ENCODE data around the gene PPP2R2B.

PPP2R2B gene

DNA sequence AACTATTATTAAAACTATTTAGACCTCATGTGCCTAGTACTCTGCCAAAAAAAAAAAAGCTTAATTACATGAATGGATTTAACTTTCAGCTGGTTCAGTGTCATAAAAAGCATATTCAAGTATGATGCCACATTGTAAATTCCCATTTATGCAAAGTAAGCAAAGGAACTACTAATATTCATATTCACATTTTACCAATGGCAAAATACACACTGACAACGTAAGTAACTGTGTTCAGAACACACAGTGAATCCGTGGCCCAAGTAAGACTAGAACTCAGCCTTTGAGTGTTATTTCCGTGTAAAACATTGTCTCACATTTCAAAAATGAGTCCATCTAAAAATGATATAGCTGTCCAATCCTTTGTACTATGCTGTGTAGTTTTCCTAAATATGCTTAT lies 56.8 kb downstream of the PPP2R2B start:
- DNase-seq, result no peak

DNA sequence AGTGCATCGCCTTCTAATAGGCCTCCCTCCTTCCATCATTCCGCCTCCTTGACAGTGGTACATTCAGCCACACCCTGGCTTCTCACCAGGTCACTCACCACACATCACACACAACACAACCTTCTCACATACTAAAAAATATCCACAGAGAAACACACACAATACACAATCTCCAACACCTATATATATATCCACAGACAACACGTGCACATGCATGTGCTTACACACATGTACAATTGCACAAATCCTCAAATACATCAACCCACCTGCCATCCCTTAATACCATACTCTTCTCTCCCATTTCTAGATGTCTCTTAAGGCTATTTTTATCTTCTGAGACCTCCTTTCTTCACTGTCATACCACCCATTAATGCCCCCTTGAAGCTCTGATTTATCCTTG lies 57.6 kb downstream of the PPP2R2B start:
- no peak for DNase-seq

DNA sequence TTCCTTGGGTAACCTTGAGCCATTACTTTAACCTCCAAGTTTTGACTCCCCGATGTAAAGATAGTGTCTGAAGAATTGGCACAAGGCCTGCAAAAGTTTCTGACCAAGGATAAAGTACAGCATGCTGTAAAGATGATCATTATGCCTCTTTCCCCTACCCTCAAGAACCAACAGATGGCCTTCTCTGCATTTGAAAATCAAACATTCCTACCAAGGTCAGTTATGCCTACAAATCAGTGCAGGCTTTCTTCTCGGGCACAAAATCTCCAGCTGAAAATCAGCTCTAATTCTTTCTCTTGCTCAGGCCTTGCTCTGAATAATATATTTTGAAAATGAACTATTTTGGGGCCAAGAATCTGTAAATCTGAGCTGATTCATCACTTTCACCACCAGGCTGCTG lies 59.7 kb downstream of the PPP2R2B start:
- no peak for DNase-seq

DNA sequence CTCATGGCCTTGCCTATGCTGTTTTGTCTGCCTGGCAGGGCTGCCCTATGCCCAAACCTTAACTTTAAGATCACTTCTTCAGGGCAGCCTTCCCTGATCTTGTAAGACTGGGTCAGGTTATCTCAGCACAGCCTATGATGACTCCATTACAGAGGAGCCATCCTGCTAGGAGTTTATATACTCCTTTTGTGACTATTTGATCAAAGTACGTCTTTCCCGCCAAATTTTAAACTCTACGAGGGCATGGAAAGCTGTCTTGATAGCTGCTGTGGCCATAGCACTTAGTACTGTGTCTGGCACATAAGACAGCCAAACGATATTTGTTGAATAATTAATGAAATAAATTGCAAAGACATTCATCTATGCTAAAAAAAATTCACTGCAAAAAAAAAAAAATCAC lies 60.6 kb downstream of the PPP2R2B start:
- DNase-seq, result no peak

DNA sequence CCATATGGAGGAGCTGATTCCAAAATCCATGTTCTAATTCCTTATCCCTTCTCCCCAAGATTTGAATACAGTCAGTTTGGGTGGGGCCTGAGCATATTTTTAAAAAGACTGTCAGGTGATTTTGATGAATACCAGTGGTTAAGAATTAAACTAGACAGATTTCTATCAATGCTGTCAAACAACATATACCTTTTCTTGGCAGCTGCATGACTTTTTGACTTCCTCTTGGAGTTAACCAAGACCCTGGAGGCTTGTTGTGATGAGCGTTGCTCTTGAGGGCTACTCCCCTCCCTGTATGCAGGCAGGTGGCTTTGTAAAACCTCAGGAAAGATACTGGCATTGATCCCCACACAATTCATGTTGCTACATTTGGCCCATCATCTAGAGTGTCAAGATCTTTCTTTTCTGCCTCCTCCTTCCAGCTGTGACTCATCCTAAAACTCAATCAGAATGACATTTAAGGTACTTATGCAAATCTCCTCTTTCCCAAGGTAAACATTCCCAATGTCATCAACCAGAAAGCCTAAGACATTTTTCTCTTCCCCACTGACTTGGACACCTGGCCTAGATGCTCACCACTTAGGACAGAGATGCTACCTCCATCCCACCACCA lies 61.7 kb downstream of the PPP2R2B start:
- no peak for DNase-seq

DNA sequence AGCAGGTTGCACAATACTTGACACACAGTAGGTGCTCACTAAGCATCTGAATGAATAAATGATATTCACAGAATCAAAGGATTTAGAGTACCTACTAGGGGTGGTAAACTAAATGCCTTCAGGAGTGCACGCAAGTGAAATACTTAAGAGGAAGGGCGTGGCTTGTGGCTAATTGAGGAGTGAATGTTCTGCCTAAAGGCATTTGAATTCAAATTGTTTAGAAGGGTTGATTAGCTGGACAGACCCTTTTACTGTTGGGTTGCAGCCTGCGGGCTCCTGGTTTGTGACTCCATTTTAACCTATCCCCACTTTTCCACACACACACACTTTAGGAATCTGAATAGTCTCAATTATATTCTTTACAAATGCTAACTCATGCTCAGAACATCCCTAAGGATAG lies 63.1 kb downstream of the PPP2R2B start:
- DNase-seq, result no peak

DNA sequence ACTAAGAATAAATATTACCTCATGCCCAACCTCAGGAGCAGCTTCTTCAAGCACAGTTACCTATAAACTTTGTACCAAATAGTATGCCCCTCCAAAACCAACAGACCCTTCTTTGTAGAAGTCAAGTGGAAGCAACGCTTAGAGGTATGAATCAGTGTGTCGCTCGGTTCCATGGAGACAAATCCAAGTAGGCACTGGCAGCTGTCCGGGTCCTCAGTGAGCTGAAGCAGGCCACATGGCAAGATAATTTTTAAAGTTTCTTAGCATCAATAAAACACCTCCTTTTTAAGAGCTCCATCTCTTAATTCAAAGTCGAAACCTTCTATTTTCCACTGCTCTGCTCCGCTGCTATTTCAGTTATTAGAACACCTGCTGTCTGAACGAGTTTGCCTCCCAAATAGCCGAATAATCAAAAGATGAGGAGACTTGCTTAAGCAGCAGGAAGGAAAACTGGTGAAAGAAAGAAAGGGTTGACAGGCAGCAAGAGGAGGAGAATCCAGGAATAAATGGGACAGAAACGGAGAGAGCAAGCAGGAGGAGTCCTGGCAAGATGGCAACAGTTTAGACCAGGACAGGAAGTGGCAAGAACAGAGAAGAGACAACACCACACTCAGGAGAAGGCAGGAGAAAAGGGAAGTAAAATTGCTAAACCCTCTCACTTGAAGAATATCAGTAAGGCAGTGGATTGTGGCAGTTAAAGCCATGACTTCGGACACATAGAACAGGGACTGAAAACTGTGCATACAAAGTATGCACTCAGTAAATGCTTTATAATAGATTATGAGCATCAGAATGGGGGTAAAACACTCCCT lies 65.0 kb downstream of the PPP2R2B start:
- no peak for DNase-seq

DNA sequence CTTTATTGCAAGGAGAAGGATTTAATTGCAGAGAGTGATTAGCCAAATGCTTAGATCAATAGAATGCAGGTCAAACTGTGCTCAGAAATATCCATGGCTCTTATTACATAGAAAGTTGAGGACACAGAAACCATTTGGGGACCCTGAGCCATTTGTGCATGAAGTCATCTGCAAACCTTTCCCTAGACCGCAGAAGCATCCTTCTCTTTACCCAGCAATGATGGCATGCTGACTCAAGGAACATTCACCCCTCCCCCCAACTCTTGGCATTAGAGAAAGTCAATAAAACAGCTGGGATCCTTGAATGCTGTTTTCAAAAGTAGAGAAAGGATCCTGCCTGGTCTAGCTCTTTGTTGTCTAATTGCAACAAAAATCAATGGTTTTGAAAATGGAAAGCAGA lies 73.5 kb downstream of the PPP2R2B start:
- peak; percentile 25 for DNase-seq

DNA sequence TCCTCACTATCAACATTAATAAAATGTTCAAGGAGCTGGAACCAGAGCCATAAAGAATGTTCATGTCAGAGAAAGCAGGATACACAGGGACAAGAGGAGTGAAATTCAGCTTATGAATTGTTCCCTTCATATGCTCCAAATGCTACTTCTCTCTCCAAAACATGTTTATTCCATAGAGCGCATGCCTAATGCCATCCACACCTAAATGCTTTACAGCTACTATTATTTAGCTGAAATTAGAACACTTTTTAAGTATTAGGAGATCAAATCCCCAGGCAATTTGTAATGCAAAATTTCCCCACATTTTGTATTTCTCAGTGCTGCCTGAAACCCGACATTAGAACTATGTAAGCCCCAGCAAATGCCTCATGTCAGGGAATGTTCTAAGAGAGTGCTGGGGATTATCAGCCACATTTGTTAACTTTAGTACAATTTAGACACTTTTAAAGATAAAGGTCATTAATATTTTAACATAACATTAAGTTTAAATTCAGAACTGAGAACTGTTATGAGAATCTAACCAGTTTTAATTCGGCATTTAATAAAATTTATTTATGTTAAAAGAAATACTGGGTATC lies 75.5 kb downstream of the PPP2R2B start:
- no peak for DNase-seq

DNA sequence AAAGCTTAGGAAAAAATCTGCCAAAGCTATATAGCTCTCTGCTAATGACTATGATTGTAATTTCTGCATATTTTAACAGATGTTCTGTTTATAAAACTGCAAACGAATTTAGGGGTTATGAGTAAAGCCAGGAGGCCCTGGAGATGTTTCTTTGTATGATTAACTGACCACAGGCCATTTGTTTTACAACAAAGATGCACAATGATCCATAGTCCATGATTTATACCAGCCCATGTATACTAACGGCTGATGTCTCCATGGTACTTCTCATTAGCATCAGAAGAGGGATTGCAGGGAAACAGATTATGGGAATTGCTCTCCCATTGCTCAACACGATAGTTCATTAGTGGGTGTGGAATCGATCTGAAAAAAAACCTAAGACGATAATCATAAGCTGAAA lies 78.9 kb downstream of the PPP2R2B start:
- DNase-seq, result no peak

DNA sequence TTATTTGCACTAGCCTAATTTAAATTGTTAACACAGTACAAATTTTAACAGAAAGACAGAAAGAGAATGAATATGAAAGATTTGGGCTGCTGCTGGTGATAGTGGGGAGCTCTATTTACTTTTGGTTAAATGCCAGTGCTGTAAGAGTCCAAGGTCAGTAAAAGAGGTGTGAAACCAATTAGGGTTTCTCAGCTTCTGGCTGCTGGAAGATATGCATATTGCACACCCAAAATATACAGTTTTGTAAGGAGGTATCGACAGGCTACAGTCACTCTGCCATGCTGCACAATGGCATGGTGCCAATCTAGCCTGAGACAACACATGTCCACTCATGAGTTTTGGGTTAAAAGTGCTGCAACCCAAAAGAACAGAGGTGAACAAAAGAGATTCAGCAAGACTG lies 79.3 kb downstream of the PPP2R2B start:
- no peak for DNase-seq

DNA sequence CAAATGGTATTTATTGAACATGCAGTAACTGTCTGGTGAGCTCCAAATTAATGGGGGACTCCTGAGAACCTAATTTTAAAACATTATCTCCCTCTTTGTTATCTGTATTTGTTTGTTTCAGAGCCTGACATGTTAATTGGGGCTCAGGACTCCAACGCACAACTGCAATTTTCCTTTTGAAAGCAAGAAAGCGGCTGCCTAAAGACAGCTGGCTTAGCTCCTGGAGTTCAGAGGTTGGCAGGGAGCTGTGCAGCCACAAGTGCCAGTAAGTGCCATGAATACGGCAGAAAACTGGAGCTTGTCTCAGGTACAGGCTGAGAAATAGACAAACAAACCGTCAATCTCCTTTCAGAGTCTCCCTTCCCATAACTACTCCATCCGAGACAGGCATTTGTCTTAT lies 80.9 kb downstream of the PPP2R2B start:
- DNase-seq, result peak; percentile 40

DNA sequence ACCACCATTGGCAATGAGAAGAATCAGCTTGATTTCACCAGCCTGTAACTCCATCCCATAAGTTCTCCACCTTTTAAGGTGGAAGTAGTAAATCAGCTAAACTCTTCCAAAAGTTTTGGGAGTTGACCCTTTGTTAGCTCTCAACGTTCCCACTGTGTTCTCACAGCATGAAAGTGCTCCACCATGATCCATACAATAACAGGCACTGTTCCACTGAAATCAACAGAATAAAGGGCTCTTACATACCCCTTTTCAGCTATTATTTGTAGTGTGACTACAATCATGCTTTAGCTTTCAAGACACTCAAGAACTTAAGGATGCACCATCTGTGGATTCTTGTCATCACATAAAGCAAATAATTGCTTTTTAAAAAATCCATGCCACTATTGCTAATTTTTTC lies 81.6 kb downstream of the PPP2R2B start:
- DNase-seq, result no peak

DNA sequence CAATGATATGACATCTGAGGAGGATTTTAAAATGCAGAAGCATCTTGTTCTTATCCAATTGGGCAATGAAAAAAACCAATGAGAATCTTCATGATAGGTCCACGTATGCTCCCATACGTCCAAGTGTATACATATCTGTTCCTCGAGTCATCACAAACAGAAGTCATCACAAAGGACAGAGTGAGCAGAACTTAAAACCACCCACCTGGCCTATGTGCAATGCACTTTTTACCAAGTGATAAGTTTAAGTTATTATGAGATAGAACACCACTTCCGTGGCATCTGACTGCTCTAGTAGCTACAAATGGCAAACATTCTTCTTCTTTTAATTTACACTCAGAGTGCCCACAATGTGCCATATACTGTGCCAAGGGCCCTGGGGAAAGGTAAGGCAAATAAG lies 82.4 kb downstream of the PPP2R2B start:
- no peak for DNase-seq

DNA sequence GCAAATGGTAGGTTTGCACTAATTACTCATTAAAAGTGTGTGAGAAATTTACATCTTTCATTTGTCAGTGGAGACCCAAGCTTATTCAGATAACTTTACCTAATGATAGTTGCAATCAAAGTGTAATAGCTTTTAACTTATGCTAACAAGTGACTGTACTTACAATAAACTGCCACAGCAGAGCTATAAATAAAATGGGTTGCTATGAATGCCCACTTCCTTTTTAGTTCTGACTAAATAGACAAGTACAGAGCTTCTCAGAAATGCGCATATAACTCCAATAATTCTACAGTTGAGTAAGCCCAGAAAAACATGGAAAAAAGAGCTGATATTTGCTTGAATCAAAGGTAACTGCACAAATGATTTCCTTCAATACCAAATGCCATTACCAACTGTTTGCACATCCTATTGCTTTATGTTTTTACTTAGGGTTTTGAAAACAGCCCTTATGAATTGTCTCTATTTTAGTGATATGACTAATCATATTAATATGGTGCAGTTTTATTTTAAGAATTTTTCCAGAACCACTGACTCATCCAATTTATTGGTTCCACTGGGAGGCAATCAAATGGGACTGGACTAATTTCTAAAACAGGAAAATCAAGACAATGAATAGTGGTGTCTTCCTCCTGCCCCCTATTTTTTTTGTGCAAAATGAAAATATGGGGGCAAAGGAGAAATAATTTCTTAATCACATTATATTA lies 84.1 kb downstream of the PPP2R2B start:
- no peak for DNase-seq

DNA sequence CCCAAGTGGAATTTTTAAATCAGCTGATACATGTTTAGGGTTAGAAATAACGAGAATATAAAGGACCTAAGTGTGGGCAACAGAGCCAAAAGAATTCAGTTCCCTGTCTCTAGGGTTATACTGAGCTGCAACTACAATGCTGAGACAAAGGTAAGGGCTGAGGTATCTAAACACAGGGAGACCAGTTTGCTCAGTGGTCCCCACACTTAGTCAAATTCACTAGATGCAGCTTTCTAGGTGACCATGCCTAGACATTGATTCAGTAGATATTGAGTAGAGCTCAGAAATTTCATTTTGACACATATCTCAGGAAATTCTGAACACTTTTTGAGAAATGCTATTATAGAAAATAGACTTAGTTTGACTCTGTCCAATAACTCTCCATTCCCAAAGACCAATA lies 84.8 kb downstream of the PPP2R2B start:
- no peak for DNase-seq

DNA sequence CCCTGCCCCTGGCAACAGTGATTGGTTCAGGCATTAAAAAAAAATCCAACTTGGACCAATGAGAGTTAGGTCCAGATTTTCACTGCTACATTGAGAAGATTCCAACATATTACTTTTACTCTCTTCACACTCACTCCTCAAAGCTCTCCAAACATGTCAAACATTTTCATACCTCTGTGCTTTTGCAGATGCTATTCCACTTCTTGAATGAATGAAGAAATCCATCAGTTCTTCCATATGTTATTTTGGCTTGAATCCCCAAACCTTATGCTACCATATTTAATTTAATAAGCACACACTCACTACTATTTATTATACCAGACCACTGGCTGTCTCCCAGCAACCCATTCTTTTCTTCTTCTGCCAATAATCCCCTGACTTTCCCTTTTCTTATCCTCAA lies 87.1 kb downstream of the PPP2R2B start:
- no peak for DNase-seq

DNA sequence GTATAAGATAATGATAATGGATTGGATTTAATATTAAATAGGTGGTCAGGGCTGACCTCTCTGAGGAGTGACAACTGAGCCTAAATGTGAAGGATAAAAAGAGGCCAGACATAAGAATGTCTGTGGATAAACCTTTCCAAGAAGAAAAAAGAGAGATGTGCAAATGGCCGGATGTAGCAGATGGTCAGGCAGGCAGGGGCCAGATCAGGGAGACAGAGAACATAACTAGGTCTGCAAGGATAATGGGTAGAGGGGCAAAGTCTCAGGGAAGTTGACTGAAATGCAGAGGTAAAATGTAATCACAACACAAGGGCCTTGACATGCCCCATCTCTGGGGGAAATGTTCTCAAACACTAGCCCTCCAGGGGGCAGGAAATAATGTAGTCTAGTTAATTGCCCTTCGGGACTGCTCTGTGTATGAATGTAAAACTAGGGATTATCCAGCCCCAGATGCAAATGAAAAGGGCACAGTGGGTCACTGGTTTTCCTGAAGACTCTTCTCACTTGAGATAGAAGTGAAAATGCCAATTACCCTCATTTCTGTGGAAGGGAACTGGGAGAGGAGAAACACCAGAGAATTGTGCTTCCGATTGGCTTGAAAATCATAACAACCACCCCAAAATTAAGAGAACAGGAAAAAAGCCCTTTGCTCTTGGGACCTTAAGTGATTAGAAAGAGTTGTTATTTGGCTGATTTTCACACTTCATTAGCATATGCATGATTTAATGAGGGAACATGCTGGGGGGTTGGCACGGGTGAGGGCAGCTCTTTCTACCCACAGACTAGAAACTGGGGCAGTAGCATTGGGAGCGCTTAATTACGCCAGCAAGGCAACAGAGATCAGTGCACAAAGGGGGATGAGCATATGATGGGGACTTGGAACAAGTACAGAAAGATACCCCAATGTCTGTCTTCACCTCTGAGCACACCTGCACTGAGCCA lies 88.6 kb downstream of the PPP2R2B start:
- DNase-seq, result peak; percentile 71

DNA sequence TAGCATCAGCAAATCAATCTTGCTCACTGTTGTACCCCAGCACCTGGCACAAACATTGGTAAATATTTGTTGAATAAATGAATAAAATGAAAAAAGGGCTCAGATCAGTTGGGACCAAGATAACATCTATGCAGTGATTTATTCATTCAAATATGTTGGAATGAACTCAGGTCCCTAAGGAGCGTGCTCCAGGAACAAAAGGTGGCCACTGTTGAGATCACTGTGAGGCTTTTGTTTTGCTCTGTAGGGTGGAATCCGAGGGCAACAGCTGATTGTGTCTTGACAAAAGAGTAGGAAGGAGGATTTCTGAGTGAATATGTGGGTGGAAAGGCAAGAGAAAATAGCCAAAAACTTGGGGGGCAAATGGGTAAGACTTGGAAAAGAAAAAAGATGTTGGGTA lies 89.7 kb downstream of the PPP2R2B start:
- DNase-seq, result no peak

DNA sequence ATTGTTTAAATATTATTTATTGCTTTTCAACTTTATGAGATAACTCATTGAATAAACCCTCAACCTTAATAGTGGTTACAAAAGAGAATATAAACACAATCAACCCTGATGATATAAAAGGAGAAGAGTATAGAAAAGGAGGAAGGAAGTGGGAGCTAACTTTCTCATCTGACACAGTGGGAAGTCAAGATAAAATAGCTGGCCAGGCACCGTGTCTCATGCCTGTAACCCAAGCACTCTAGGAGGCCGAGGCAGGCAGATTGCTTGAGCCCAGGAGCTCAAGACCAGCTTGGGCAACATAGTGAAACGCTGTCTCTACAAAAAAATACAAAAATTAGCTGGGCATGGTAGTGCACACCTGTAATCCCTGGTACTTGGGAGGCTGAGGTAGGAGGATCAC lies 93.5 kb downstream of the PPP2R2B start:
- DNase-seq, result no peak

DNA sequence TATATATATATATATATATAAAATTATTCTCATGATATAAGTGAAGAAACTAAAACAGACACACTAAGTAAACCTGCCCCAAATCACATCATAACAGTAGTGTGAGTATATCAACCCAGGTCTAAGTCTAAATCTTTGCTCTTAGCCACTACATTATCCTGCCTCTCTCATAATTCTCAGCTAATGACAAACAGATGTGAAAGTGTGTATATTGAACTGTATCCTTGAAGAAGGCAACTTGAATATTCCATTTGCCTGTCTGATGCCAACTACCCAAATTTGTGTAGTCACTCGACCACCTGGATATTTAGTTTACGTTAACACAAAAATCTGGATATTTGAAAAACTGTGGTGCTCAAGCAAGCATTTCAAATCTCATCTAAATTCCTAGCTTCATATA lies 97.4 kb downstream of the PPP2R2B start:
- no peak for DNase-seq

DNA sequence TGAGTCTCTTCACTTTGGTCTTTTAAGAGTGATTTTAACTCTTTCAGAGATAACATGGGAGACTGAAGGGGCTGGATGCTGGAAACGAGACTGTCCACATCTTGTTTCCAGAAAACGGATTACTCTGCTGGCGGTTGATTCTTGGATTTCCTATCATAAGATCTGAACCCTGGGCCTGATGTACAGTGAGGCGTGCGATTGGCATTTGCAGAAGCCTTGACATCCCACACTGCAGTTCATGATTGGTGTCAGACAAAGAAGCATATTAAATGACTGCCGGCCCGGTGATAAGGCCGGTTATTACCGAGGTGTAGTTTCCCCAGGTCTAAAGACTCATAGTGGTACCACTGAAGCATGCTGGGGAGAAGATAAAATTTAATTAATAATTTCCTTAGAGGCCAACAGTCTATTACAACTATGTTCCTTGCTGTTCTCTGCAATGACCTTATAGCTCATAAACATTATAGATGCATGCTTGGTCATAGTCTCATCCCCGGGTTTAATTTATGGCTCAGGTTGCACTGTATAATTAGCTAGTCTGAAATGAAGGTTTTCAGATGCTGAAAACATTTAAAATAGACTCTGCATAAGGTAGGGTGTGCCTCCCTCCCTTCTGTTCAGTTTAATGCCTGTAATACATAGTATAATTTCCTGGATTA lies 99.2 kb downstream of the PPP2R2B start:
- no peak for DNase-seq

Data from retina (tissue), 1 donor.